ENCODE results near the gene ISG15. TPM values are rescaled to one million over a fixed set of nuclear protein-coding genes. Genes with fewer than 3 reads are reported as not detected.
"Not testable (repeated sequence)": the region's sequence is repeated elsewhere in the genome, so short reads cannot be mapped to it uniquely, and the experiment has no call there.

Gene ISG15
- total RNA-seq, 4 donors from 2014 or later: 17.0 to 91.6 (median 40.1) TPM

GRCh38 chr1:1026599-1027413, 13.5 kb downstream of the ISG15 start:
- peaks cover 0 to 16% (median 0%) of the 10 kb centered on the region in 4 donors for H3K4me1 ChIP-seq
- no peak for DNase-seq
- no peaks in the 10 kb centered on the region for H3K27me3 ChIP-seq
- no peak for TF ChIP-seq POLR2A (IDR thresholded peaks at IDR 0.05)
- TF ChIP-seq, protein P1, sequence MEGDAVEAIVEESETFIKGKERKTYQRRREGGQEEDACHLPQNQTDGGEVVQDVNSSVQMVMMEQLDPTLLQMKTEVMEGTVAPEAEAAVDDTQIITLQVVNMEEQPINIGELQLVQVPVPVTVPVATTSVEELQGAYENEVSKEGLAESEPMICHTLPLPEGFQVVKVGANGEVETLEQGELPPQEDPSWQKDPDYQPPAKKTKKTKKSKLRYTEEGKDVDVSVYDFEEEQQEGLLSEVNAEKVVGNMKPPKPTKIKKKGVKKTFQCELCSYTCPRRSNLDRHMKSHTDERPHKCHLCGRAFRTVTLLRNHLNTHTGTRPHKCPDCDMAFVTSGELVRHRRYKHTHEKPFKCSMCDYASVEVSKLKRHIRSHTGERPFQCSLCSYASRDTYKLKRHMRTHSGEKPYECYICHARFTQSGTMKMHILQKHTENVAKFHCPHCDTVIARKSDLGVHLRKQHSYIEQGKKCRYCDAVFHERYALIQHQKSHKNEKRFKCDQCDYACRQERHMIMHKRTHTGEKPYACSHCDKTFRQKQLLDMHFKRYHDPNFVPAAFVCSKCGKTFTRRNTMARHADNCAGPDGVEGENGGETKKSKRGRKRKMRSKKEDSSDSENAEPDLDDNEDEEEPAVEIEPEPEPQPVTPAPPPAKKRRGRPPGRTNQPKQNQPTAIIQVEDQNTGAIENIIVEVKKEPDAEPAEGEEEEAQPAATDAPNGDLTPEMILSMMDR (IDR thresholded peaks at IDR 0.05): no peak
- no peaks in the 10 kb centered on the region for H3K9me3 ChIP-seq
- H3K36me3 ChIP-seq: no peaks in the 10 kb centered on the region
- no peak overlapping the region for H3K4me3 ChIP-seq
- no peak overlapping the region for H3K27ac ChIP-seq

GRCh38 chr1:1027791-1028190, 14.5 kb downstream of the ISG15 start:
- TF ChIP-seq, protein P1 (IDR thresholded peaks at IDR 0.05): no peak
- TF ChIP-seq POLR2A (IDR thresholded peaks at IDR 0.05): no peak
- H3K36me3 ChIP-seq: no peaks in the 10 kb centered on the region
- H3K4me1 ChIP-seq: peaks cover 0 to 26% (median 7%) of the 10 kb centered on the region in 4 donors
- H3K9me3 ChIP-seq: no peaks in the 10 kb centered on the region
- no peak overlapping the region for H3K27ac ChIP-seq
- no peak overlapping the region for H3K4me3 ChIP-seq
- no peak for DNase-seq
- peaks cover 0 to 2% of the 10 kb centered on the region in 2 donors for H3K27me3 ChIP-seq

DNA sequence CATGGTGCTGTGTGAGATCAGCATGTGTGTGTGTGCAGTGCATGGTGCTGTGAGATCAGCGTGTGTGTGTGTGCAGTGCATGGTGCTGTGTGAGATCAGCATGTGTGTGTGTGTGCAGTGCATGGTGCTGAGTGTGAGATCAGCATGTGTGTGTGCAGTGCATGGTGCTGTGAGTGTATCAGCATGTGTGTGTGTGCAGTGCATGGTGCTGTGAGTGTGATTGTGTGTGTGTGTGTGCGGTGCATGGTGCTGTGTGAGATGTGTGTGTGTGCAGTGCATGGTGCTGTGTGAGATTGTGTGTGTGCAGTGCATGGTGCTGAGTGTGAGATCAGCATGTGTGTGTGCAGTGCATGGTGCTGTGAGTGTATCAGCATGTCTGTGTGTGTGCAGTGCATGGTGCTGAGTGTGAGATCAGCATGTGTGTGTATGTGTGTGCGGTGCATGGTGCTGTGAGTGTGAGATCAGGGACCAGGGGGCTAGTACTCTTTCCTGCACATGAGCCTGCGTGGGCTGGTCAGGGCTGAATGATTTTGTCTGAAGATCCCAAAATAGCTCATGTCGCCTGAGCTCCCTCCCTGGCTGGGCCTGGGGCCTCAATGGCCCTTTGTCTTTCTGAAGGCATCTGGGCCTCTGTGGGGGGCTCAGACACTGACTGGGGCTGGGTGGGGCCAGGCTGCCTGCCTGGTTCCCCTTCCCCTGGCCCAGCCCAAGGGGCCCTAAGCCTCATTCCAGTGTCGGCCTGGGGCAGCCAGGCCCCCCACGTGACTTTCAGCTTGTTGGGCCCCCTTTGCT, 17.8 kb downstream of the ISG15 start:
- not testable (repeated sequence) for H3K4me3 ChIP-seq, H3K27ac ChIP-seq, DNase-seq, H3K36me3 ChIP-seq, H3K9me3 ChIP-seq
- H3K4me1 ChIP-seq: peaks cover 0 to 32% (median 20%) of the 10 kb centered on the region in 4 donors
- peaks cover 0 to 19% of the 10 kb centered on the region in 2 donors for H3K27me3 ChIP-seq

DNA sequence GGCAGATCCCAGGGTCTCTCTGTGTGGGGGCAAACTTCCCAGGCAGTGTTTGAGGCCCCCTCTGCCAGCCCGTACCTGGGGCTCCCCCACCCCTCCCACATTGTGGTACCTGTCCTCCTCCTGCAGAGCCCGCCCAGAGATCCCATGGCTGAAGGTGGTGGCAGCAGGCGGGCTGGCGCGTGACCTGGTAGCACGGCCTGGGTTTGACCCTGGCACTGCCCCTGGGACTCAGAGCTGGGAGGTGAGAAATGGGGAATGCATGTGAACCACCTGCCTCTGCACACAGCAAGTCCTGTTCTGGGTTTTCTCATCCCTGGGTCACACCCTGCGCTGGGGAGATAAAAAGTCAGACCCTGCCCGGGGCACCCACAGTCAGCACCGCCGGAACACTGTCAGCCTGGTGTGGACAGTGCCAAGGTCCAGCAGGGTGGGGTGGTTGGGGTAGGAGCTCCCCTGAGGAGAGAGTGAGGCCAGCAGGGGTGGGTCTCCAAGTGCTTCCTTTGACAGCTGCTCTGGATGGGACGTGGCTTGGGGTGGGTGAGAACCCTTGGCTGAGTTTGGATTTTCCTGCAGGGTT, 18.4 kb downstream of the ISG15 start:
- peaks cover 0 to 32% (median 20%) of the 10 kb centered on the region in 4 donors for H3K4me1 ChIP-seq
- H3K27me3 ChIP-seq: peaks cover 0 to 19% of the 10 kb centered on the region in 2 donors
- H3K36me3 ChIP-seq: no peaks in the 10 kb centered on the region
- no peak overlapping the region for H3K27ac ChIP-seq
- DNase-seq: peak in 1 of 3 donors; percentile 71
- TF ChIP-seq POLR2A (IDR thresholded peaks at IDR 0.05): no peak
- TF ChIP-seq, protein P1 (IDR thresholded peaks at IDR 0.05): no peak
- H3K4me3 ChIP-seq: no peak overlapping the region
- H3K9me3 ChIP-seq: no peaks in the 10 kb centered on the region

DNA sequence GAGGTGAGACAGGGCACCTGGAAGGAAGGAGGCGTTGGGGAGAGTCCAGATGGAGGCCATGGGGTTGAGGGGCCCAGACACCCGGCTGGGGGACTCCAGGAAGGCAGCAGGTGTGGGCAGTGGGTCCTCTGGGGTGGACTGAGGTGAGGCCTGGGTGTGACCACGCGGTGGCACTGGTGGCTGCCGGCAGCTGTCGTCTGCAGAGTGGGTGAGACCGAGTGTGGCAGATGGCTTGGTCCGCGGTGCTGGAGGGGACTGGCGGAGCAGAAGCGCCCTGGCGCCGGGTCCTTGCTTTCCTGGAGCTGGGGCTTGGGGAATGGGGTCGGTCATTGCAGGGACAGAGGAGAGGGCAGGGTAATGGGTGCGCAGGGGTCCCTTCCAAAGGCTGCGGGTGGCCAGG, 19.1 kb downstream of the ISG15 start:
- Histone ChIP-seq H3K27me3 (peaks cover 0 to 19% of the 10 kb centered on the region in 2 donors), H3K27ac (no peak overlapping the region), H3K9me3 (no peaks in the 10 kb centered on the region), H3K4me3 (peak overlapping the region; percentile 31 to 60 (median 52)), H3K4me1 (peaks cover 0 to 32% (median 20%) of the 10 kb centered on the region in 4 donors), H3K36me3 (no peaks in the 10 kb centered on the region)
- TF ChIP-seq, protein P1 (IDR thresholded peaks at IDR 0.05): peak in 3 of 6 experiments; percentile 19 to 36 (median 35)
- TF ChIP-seq POLR2A (IDR thresholded peaks at IDR 0.05): no peak
- peak in 1 of 3 donors; percentile 66 for DNase-seq

Data from Peyer's patch (tissue), 4 donors.